GM06990 (cell line): ENCODE data around the gene VDR.

Experiments
- DNase-seq: peaks from one replicate; pipeline ENCODE4 v3.0.0-alpha.2; 2011; ENCODE audit not compliant: insufficient read length; ENCODE audit errors: extremely low read depth
- H3K27me3 ChIP-seq: replicated peaks from 2 replicates; pipeline ENCODE4 v1.6.0; 2011; ENCODE audit warnings: low read length; ENCODE audit not compliant: control insufficient read depth, insufficient read depth
- H3K36me3 ChIP-seq: 2 replicates; pipeline ENCODE4 v1.5.1; 2011; ENCODE audit warnings: low read length; ENCODE audit not compliant: control insufficient read depth, insufficient read depth
- H3K4me3 ChIP-seq: replicated peaks from 2 replicates; pipeline ENCODE4 v1.5.1; 2011; ENCODE audit warnings: low read depth, mild to moderate bottlenecking, control low read depth, low read length
- TF ChIP-seq, protein P1 (sequence below): IDR thresholded peaks from 2 replicates; pipeline ENCODE4 v1.5.1; 2011; ENCODE audit warnings: low read length, control low read depth, mild to moderate bottlenecking, inconsistent platforms; ENCODE audit not compliant: insufficient read depth, poor library complexity, severe bottlenecking

Gene VDR

DNA sequence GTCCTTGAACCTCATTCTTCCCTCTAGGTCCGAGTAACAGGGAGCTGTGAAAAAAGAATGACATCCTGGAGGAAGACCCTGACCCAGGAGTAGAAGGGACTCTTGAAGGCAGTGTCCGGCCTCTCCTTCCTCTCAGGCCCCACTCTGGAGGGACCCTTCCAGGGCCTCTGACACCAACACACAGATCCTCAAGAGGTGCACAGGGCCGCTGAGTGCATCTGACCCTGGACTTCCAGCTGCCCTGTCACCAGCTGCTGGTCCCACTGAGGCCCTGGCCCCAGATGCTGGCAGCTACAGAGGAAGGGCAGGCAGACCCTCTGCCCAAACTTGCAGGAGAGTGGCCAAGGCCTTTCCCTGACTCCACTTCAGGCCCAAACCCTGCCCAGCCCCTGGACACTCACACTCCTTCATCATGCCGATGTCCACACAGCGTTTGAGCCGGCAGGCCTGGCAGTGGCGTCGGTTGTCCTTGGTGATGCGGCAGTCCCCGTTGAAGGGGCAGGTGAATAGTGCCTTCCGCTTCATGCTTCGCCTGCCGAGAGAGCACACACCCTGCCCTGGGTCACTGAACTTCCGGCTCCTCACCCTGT lies 40.1 kb downstream of the VDR start:
- H3K27me3 ChIP-seq, result no peaks in the 10 kb centered on the region
- TF ChIP-seq, protein P1, sequence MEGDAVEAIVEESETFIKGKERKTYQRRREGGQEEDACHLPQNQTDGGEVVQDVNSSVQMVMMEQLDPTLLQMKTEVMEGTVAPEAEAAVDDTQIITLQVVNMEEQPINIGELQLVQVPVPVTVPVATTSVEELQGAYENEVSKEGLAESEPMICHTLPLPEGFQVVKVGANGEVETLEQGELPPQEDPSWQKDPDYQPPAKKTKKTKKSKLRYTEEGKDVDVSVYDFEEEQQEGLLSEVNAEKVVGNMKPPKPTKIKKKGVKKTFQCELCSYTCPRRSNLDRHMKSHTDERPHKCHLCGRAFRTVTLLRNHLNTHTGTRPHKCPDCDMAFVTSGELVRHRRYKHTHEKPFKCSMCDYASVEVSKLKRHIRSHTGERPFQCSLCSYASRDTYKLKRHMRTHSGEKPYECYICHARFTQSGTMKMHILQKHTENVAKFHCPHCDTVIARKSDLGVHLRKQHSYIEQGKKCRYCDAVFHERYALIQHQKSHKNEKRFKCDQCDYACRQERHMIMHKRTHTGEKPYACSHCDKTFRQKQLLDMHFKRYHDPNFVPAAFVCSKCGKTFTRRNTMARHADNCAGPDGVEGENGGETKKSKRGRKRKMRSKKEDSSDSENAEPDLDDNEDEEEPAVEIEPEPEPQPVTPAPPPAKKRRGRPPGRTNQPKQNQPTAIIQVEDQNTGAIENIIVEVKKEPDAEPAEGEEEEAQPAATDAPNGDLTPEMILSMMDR, result no peak
- no peaks in the 10 kb centered on the region; the same call in 1 of the 2 replicates for H3K36me3 ChIP-seq
- no peak for DNase-seq
- no peak overlapping the region for H3K4me3 ChIP-seq

DNA sequence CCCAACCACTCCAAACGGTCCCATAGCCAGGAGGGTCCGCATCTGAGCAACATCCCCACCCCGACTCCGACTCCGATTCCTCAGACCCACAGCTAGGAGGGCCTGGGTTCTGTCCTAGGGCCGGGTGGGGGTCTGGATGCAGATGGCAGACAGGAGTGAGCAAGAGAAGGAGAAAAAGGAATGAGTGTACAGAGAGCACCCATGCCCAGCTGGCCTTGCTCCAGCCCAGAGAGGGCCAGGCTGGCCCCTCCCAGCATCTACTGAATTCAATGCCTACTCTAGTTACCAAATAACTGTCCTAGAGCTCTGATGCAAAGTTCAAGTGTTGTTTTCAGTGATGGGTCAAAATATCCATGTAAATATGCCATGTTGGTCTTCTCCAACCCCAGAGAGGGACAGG lies 40.8 kb downstream of the VDR start:
- no peak overlapping the region for H3K4me3 ChIP-seq
- no peak for DNase-seq
- TF ChIP-seq, protein P1, result no peak
- H3K36me3 ChIP-seq, result no peaks in the 10 kb centered on the region; the same call in 1 of the 2 replicates
- H3K27me3 ChIP-seq, result no peaks in the 10 kb centered on the region

DNA sequence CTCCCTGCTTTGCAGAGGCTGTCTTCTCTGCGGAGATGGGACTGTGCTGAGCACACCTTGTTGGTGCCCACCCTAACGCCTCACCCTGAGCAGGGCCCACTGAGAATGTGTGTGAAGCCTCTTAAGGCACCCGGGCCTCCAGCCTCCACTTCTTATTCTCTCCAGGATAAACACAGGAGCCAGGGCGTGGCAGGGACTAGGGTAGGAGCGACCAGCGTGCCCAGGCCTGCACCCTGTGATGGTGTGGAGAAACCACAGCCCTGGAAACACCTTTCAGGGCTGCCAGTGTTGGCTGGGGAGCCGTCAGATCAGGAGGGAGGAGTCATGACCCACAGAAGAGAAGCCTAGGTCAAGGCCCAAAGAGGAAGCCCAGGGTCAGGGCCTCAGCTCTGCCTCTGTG lies 41.3 kb downstream of the VDR start:
- no peak for DNase-seq
- TF ChIP-seq, protein P1, result no peak
- Histone ChIP-seq H3K27me3 (no peaks in the 10 kb centered on the region), H3K36me3 (no peaks in the 10 kb centered on the region; the same call in 1 of the 2 replicates), H3K4me3 (no peak overlapping the region)

DNA sequence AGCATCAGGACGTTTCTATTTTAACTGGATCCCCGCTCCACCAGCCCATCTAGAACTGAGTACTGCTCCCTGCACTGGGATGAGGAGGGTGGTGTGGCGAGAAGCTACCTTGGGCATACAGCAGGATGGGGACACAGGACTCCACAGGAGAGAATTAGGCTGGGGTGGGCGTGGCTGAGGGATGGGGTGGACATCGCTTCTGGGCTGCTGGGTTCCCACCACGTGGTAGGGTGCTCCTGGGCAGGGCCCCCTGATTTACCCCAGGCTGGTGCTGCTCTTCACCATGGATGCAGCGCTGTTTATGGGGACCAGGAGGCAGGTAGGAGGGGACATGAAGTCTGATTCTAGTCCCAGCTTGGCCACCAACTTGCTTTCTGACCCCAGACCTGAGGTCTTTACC lies 41.9 kb downstream of the VDR start:
- H3K27me3 ChIP-seq, result no peaks in the 10 kb centered on the region
- TF ChIP-seq, protein P1, result no peak
- H3K4me3 ChIP-seq, result no peak overlapping the region
- H3K36me3 ChIP-seq, result no peaks in the 10 kb centered on the region; the same call in 1 of the 2 replicates
- DNase-seq, result no peak

DNA sequence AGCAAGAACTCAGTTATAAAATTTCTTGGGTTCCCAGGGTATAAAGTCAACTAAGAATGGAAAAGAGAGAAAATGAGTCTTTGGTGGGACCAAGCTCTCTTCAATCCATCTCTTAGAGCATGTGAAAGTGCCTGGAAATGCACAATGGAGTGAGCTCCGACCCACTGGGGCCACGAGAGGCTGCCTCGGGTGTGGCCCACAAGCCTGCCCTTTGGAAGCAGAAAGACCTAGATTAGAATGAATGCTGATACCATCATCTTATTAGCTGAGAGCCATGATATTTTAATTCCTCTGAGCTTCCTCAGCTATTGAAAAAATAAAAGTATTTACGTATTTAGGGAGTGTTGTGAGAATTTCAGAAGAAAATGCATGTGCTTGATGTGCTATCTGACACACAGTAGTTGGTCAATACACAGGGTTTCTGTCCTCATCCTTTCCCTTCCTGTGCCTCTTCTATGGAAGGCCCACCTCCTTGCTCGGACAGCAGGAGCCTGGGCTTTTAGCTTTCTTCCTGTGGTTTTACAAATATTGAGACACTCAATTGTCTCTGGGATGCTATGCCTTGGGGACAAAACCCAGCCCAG lies 42.5 kb downstream of the VDR start:
- Histone ChIP-seq H3K27me3 (no peaks in the 10 kb centered on the region), H3K4me3 (no peak overlapping the region), H3K36me3 (no peaks in the 10 kb centered on the region; the same call in 1 of the 2 replicates)
- DNase-seq, result no peak
- TF ChIP-seq, protein P1, result no peak
